GM21390 (cell line): ENCODE results near the gene OR2S2.
"Not testable (repeated sequence)": the region's sequence is repeated elsewhere in the genome, so short reads cannot be mapped to it uniquely, and the experiment has no call there.

Experiments used
- ATAC-seq: cut with Tn5 transposase; IDR thresholded peaks from one replicate; pipeline ENCODE4 v1.9.1; 2021; ENCODE audit not compliant: unreplicated experiment

OR2S2 gene

GRCh38 chr9:35935261-35935660 is 22.7 kb downstream of the OR2S2 start:
- ATAC-seq: no peak

- not testable (repeated sequence) for ATAC-seq
Observed at GRCh38 chr9:35934069-35934468, 23.9 kb downstream of the OR2S2 start.

- ATAC-seq: no peak
Observed at GRCh38 chr9:35933550-35934067, 24.3 kb downstream of the OR2S2 start.

DNA sequence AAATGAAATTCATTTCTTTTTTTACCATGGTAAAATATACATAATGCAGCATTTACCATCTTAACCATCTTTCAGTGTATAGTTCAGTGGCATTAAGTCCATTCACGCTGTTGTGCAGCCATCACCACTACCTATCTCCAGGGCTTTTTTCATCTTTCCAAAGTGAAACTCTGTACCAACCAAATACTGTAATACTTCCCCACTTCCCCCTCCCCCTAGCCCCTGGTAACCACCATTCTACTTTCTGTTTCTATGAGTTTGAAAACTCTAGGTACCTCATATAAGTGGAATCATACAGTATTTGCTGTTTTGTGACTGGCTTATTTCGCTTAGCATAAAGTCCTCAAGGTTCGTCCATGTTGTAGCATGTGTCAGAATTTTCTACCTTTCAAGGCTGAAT is 25.2 kb downstream of the OR2S2 start:
- ATAC-seq: no peak

DNA sequence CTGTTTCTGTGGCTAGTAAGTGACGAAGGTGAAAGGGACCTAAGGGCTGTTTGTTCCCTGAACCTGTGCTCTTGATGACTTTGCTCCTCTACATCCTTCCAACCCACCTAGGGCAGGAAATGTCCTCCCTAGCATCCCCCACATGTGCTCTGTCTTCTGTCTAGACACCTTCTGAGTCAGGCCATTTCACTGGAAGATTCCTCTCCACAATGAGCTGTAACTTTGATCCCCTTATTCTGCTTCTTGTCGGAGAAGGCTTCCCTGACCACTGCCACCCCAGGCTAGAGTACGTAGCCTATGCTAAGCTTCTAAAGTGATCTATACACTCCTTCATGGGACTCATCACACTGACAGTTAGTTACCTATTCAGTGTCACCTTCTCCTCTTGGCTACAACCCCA is 27.0 kb downstream of the OR2S2 start:
- ATAC-seq: no peak

- ATAC-seq: no peak
Observed at GRCh38 chr9:35930521-35930920, 27.4 kb downstream of the OR2S2 start.

- no peak for ATAC-seq
Observed at GRCh38 chr9:35929453-35929718, 28.6 kb downstream of the OR2S2 start.

DNA sequence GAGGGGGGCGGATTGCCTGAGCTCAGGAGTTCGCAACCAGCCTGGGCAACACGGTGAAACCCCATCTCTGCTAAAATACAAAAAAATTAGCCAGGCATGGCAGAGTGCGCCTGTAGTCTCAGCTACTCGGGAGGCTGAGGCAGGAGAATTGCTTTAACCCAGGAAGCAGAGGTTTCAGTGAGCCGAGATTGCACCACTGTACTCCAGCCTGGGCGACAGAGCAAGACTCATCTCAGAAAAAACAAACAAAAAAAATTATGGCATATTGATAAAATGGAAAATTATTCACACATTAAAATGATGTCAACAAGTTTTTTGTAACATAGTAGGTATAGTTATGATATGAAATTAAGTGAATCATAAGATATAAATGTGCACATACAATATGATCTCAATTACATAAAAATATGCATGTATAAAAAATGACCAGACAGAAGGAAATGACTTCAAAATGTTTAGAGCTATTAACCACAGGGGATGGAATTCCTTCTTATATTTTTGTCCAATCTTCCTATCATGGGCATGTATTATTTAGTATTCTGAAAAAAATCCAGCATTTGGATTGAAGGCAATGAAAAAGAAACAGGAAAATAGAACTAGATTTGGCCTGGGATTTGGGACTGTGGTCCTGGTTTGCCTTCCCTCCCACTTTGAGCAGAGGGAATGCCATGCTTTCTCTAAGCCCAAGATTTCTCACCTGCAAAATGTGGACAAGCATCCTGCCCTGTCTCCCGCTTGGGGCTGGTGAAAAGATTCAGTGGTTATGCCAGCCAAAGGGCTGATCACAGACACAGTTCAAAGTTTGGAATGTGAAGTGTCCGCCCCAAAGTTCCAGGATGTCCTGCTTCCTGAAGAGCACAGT is 29.1 kb downstream of the OR2S2 start:
- ATAC-seq: no peak

DNA sequence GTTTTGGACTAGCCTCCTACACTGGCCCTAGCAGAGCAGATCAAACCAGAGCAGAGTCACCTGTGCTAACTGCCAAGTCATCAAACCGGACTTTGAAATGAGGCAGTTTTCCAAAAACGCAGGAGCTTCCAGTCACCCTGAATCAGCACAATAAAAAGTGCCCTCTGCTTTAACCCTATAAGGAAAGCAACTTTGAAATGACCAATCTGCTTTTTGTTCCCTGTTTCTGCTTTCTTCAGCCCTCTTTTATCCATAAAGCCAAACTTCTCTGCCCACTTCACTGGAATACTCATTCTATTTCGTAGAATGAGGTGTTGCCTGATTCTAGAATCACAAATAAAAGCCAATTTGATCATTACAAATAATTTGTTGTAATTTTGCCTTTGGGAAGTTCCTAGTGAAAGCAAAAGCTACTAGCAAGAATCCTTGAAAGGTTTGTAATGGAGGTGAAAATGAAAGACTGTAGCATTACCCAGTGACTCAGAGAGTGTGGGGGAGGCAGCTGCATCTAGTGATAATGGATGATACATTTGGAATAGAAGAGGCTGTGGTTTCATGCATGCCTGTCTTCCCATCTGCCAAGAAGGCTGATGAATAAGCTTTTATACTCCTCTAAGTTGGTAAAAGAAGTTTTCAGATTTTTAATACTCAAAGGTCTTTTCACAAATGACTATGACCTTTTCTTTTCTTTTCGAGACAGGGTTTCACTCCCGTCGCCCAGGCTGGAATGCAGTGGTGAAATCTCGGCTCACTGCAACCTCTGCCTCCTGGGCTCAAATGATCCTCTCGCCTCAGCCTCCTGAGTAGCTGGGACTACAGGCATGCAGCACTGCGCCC is 33.8 kb downstream of the OR2S2 start:
- ATAC-seq: no peak

DNA sequence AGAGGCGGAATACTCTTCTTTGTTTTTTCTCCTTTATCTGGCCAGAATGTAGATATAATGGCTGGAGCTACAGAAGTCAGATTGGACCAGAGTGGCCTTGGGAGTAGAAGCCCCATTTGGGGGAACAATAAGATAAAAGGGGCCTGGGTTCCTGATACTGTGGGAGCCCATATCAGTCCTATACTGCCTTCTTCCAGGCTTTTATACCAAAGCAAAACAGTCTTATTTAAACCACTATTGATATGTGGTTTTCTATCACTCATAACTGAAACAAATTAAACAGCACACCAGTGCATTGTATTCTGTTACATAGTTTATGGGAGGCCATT is 34.4 kb downstream of the OR2S2 start:
- no peak for ATAC-seq

- ATAC-seq: no peak
Observed at GRCh38 chr9:35920051-35920620, 37.8 kb downstream of the OR2S2 start.

GRCh38 chr9:35919212-35920008 is 38.5 kb downstream of the OR2S2 start:
- no peak for ATAC-seq

GRCh38 chr9:35918780-35919179 is 39.2 kb downstream of the OR2S2 start:
- ATAC-seq: no peak

DNA sequence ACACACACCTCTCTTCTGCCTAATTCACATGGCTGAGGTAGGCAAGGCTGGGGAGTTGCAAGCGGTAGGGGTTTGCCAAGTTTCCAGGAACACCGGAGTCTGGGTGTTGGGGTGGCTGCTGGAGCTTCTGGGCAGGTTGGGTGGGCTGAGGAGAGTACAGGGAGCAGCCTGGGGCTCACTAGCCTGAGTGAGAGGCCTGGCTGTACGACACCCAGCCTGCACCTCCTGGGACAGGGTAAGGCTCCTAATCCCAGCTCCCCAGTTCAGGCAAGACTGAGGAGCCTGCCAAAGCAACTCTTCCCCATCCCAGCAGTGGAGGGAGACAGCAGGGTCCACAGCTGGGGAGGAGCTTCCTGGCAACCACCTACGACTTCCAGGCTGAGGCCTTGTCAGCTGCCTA is 40.7 kb downstream of the OR2S2 start:
- ATAC-seq: no peak

- no peak for ATAC-seq
Observed at GRCh38 chr9:35915681-35916294, 42.2 kb downstream of the OR2S2 start.

- ATAC-seq: no peak
Observed at GRCh38 chr9:35914301-35914807, 43.6 kb downstream of the OR2S2 start.

DNA sequence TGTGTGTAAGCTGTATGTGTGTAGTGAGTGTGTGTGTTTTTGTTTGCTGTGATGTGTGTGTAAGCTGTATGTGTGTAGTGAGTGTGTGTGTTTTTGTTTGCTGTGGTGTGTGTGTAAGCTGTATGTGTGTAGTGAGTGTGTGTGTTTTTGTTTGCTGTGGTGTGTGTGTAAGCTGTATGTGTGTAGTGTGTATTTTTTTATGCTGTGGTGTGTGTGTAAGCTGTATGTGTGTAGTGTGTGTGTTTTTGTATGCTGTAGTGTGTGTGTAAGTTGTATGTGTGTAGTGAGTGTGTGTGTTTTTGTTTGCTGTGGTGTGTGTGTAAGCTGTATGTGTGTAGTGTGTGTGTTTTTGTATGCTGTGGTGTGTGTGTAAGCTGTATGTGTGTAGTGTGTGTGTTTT is 44.5 kb downstream of the OR2S2 start:
- not testable (repeated sequence) for ATAC-seq

GRCh38 chr9:35912791-35913400 is 45.1 kb downstream of the OR2S2 start:
- no peak for ATAC-seq

DNA sequence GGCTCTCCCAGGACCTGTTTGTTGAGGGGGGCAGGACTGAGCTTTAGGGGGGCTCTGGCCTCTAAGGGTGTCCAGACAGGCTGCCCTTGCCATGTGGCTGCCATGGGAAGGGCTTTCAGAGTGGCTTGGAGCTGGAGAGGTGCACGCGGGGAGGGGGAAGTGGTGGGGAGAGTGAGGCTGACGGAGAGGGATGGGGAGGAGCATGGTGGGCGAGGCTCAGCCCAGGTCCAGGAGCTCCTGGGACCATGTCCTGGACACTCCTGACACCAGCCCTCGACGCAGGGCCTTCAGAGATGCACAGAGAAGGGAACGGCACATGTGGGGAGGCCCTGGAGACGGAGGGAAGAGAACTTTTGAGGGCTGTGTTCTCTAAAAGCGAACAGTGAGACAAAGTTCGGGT is 46.3 kb downstream of the OR2S2 start:
- no peak for ATAC-seq
